Heart left ventricle (tissue), 16 donors: ENCODE measurements around the gene PALLD. TPM values are rescaled to one million over a fixed set of nuclear protein-coding genes. Genes with fewer than 3 reads are reported as not detected.

Experiments used
- ATAC-seq, 4 donors: fragments of 200-7000 bp; cut with Tn5 transposase; one replicate each; pipeline ENCODE4 v1.9.1; 2020 to 2022; ENCODE audit warnings: moderate library complexity in 4 of 4, mild to moderate bottlenecking in 3 of 4, moderate number of reproducible peaks in 1 of 4
- DNase-seq, 5 donors: peaks; one replicate each; pipeline ENCODE4 v3.0.0-alpha.2; 2020
- H3K27ac ChIP-seq, 12 donors: fragments of 200-600 bp; sonication (generic) in 4 of 12; one replicate each; pipeline versions ENCODE4 v1.5.0 to v1.8.0; 2016 to 2022; ENCODE audit warnings: mild to moderate bottlenecking in 2 of 12
- H3K27me3 ChIP-seq, 9 donors: fragments of 200-600 bp; sonication (generic) in 2 of 9; one replicate each; pipeline versions ENCODE4 v1.5.1 to v1.8.0; 2016 to 2022; ENCODE audit warnings: mild to moderate bottlenecking in 3 of 9
- H3K36me3 ChIP-seq, 9 donors: fragments of 200-600 bp; sonication (generic) in 2 of 9; one replicate each; pipeline versions ENCODE4 v1.5.0 to v1.8.0; 2018 to 2022; ENCODE audit warnings: mild to moderate bottlenecking in 2 of 9
- H3K4me1 ChIP-seq, 12 donors: fragments of 200-600 bp; sonication (generic) in 4 of 12; one replicate each; pipeline versions ENCODE4 v1.5.0 to v1.8.0; 2016 to 2022; ENCODE audit warnings: mild to moderate bottlenecking in 3 of 12
- H3K4me3 ChIP-seq, 12 donors: fragments of 200-600 bp; sonication (generic) in 4 of 12; one replicate each; pipeline versions ENCODE4 v1.5.0 to v1.8.0; 2017 to 2022; ENCODE audit warnings: mild to moderate bottlenecking in 9 of 12, moderate library complexity in 4 of 12
- H3K9me3 ChIP-seq, 12 donors: fragments of 200-600 bp; sonication (generic) in 4 of 12; one replicate each; pipeline versions ENCODE4 v1.5.0 to v1.8.0; 2016 to 2022; ENCODE audit warnings: mild to moderate bottlenecking in 1 of 12
- POLR2A ChIP-seq, 2 donors: fragments of 450-650 bp; IDR thresholded peaks; one replicate each; pipeline ENCODE4 v1.6.1; 2017; ENCODE audit warnings: antibody characterized with exemption in 2 of 2, mild to moderate bottlenecking in 2 of 2, moderate library complexity in 2 of 2
- WGBS, 4 donors: extraction: QIAGEN DNeasy Blood & Tissue Kit in 2 of 4; methylation state at CpG; one replicate each; pipeline versions ENCODE4 v1.1.5 to v1.1.7; 2013 to 2018; 5-methylcytosine and 5-hydroxymethylcytosine counted together
- intact Hi-C, 10 donors: fragments of 100-400 bp; cut with DNase I; formaldehyde crosslinking; loops; one replicate each; pipeline versions ENCODE4 v1.11.1 to v1.14.2; 2022
- polyA plus RNA-seq, 2 donors: library from polyadenylated mRNA; stranded (reverse); fragments of 200-250 nt; gene quantifications; one replicate each; pipeline ENCODE4 v1.2.3, GENCODE V29; 2013
- total RNA-seq, 9 donors: library from RNA; depleted of rRNA in 2 of 9; stranded (reverse); fragments of >200 nt in 2 of 9; fragmentation: NEBNext Ultra II Directional in 3 of 9; extraction: Animal tissue kit (Norgen Biotek cat#: 25700) in 3 of 9; gene quantifications; one replicate each; pipeline versions ENCODE4 v1.1.0 to v1.2.4, GENCODE V29; 2016 to 2023
- TF ChIP-seq, protein P1 (sequence below), 12 donors: fragments of 200-600 bp; sonication (generic) in 4 of 12; IDR thresholded peaks; one replicate each; pipeline versions ENCODE4 v1.5.0 to v1.8.0; 2018 to 2022; ENCODE audit warnings: antibody characterized with exemption in 12 of 12, mild to moderate bottlenecking in 5 of 12
- donor health status: ischemic (EF 13 %, LVEDD 7.1; RV severe dilation, severe dysfunction).
- donor health status: healthy with polysubstance abuse.
- donor health status: DM: no; HTN: yes; CAD: no.
- donor health status: DM: no; HTN: no; CAD: no.
- donor health status: ischemic (EF 25% LVEDD 6.9; RV normal size, moderate dysfunction).
- donor health status: ischemic (EF 25% LVEDD 5.7; RV mildly dilated, moderate dysfunction).
- donor health status: healthy.
- donor health status: DM: yes; HTN: yes; CAD: no.
- donor health status: ischemic (EF 35%, LVEDD 5.7; RV mildly dilated, moderate dysfunction).
- donor health status: nonischemic (EF 11% LVEDD 7.7; RV severe dilation, severe dysfunction).
- donor health status: DM: yes; HTN: yes; CAD: no.
- donor health status: PGD.
- donor health status: ischemic (EF 29% LVEDD 5.4; RV normal size, mild dysfunction).
- donor health status: nonischemic (EF 23%, LVEDD 6.1; RV moderate dilation, normal function).

The PALLD gene
- total and polyA plus RNA-seq, 11 donors: 193 to 1,428 (median 1,015) TPM

DNA sequence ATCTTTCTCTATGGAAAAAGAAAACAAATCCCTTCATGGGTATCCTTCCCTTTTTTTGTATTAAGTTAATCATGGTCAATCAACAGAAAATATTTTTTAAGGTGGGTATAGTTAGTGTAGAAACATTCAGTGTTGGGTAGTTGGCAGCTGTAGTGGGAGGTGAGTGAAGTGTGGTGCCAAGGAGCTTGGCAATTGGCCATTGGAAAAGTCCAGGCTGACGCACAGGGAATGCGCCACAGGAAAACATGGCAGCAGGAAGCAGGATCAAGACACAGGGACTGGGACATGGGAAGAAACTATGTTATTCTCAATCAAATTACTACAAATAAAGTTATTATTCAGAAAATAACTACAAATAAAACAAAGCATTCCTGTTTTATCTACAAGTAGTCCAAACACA lies 20.0 kb downstream of the PALLD start:
- peak in 3 of 5 donors; percentile 48 to 74 (median 66) for DNase-seq
- Histone ChIP-seq H3K9me3 (no peaks in the 10 kb centered on the region), H3K4me3 (no peak overlapping the region), H3K27me3 (no peaks in the 10 kb centered on the region), H3K36me3 (peaks cover 0 to 8% (median 0%) of the 10 kb centered on the region in 9 donors), H3K4me1 (peaks cover 0 to 59% (median 18%) of the 10 kb centered on the region in 12 donors), H3K27ac (peak overlapping the region in 7 of 12 donors; percentile 4 to 66 (median 53))
- intact Hi-C loops: loop anchor here in 8 of 10 donors (5.0 to 10.0 kb wide), 7 partner anchors 118 to 408 kb away; no protein-coding TSS in a partner anchor
- TF ChIP-seq, protein P1, sequence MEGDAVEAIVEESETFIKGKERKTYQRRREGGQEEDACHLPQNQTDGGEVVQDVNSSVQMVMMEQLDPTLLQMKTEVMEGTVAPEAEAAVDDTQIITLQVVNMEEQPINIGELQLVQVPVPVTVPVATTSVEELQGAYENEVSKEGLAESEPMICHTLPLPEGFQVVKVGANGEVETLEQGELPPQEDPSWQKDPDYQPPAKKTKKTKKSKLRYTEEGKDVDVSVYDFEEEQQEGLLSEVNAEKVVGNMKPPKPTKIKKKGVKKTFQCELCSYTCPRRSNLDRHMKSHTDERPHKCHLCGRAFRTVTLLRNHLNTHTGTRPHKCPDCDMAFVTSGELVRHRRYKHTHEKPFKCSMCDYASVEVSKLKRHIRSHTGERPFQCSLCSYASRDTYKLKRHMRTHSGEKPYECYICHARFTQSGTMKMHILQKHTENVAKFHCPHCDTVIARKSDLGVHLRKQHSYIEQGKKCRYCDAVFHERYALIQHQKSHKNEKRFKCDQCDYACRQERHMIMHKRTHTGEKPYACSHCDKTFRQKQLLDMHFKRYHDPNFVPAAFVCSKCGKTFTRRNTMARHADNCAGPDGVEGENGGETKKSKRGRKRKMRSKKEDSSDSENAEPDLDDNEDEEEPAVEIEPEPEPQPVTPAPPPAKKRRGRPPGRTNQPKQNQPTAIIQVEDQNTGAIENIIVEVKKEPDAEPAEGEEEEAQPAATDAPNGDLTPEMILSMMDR (IDR thresholded peaks at IDR 0.05): no peak
- no peak for TF ChIP-seq POLR2A (IDR thresholded peaks at IDR 0.05)
- WGBS, 4 donors: 40 to 57% (median 54%) methylated on average over 2 of the region's 2 CpGs
- ATAC-seq: peak; percentile 55 to 71 (median 68)

DNA sequence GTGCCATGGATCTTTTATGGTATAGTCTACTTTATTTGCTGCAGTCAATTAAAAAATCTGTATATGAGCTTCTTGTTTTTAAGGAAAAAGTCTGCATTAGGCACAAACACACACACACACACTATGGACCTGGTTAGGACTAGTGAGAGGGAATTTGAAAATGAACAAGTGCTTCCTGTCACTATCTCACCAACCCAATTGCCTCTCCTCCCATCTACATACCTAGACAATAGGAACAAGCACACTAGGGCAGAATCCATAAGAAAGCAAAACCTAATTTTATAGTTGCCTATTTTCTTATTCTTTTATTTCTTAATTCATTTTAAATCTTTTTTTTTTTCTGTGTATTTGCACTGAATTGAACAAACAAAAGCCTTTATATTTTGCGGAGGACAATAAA lies 22.7 kb downstream of the PALLD start:
- WGBS, 4 donors: 94 to 99% (median 97%) methylated on average over 1 of the region's 1 CpG
- H3K27me3 ChIP-seq: no peaks in the 10 kb centered on the region
- ATAC-seq: no peak
- H3K4me1 ChIP-seq: peaks cover 0 to 69% (median 22%) of the 10 kb centered on the region in 12 donors
- peaks cover 0 to 4% (median 0%) of the 10 kb centered on the region in 9 donors for H3K36me3 ChIP-seq
- H3K9me3 ChIP-seq: no peaks in the 10 kb centered on the region
- no peak for DNase-seq
- intact Hi-C loops: loop anchor here in 8 of 10 donors (5.0 to 10.0 kb wide), 7 partner anchors 115 to 405 kb away; no protein-coding TSS in a partner anchor
- no peak overlapping the region for H3K4me3 ChIP-seq
- peak overlapping the region in 1 of 12 donors; percentile 0 for H3K27ac ChIP-seq
- TF ChIP-seq, protein P1 (IDR thresholded peaks at IDR 0.05): no peak
- TF ChIP-seq POLR2A (IDR thresholded peaks at IDR 0.05): no peak

DNA sequence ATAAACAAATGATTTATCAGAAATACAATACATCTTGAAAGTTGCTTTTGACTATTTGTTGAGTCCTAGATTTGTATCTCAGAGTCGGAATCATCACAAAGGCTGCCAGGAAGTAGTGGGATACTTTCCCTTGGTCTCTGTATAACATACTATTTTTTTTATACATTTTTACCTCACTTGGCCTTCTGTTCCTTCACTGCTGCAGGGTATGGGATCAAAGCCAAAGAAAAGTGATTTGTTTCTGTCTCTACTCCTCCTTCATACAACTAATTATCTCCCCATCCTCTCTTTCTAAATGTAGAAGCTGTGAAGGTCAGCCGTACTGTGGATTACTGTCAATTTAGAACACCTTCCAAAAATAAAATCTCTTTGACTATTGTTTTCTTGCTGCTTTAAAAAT lies 24.9 kb downstream of the PALLD start:
- peaks cover 0 to 68% (median 18%) of the 10 kb centered on the region in 12 donors for H3K4me1 ChIP-seq
- peak overlapping the region in 2 of 12 donors; percentile 3 to 5 for H3K4me3 ChIP-seq
- H3K27ac ChIP-seq: peak overlapping the region; percentile 15 to 80 (median 51)
- peak; percentile 42 to 70 (median 53) for ATAC-seq
- WGBS, 4 donors: 12 to 21% (median 19%) methylated on average over 2 of the region's 2 CpGs
- no peaks in the 10 kb centered on the region for H3K9me3 ChIP-seq
- no peaks in the 10 kb centered on the region for H3K27me3 ChIP-seq
- no peak for DNase-seq
- intact Hi-C loops: loop anchor here in 2 of 10 donors (5.0 kb wide), 1 partner anchor 36 kb away; no protein-coding TSS in a partner anchor
- H3K36me3 ChIP-seq: peaks cover 0 to 6% (median 0%) of the 10 kb centered on the region in 9 donors
- TF ChIP-seq POLR2A (IDR thresholded peaks at IDR 0.05): no peak
- TF ChIP-seq, protein P1 (IDR thresholded peaks at IDR 0.05): no peak

DNA sequence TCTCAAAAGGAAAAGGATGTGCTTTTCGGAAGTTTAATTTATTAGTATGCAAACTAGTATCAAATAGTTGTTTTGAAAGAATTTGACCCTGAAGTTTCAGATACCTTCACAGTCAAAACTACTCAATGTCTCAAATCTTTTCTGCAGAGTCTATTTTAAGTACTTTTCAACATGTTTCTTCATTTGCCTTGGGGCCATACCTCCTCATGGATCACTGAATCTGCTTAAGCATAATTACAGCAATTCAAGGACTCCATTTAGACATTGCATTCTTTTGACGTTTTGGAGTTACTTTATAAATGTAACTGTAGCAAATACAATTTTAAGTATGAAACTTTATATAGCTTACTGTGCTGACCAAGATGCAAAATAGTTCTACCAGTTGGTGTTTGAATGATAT lies 25.5 kb downstream of the PALLD start:
- H3K4me3 ChIP-seq: peak overlapping the region in 1 of 12 donors; percentile 5

More for the DNA sequence above, 25.5 kb downstream of the PALLD start:
- Histone ChIP-seq H3K36me3 (peaks cover 0 to 6% (median 0%) of the 10 kb centered on the region in 9 donors), H3K27ac (peak overlapping the region in 11 of 12 donors; percentile 15 to 80 (median 54)), H3K27me3 (no peaks in the 10 kb centered on the region), H3K4me1 (peaks cover 0 to 64% (median 17%) of the 10 kb centered on the region in 12 donors), H3K9me3 (no peaks in the 10 kb centered on the region)
- no peak for DNase-seq
- 30 to 45% (median 33%) methylated on average over 2 of the region's 2 CpGs for WGBS, 4 donors
- intact Hi-C loops: loop anchor here in 2 of 10 donors (5.0 kb wide), 1 partner anchor 35 kb away; no protein-coding TSS in a partner anchor
- no peak for ATAC-seq
- TF ChIP-seq POLR2A (IDR thresholded peaks at IDR 0.05): no peak
- TF ChIP-seq, protein P1 (IDR thresholded peaks at IDR 0.05): no peak
